Activated naive CD8-positive, alpha-beta T cell treated with anti-CD3 and anti-CD28 coated beads, Interleukin-2, amount 50 U/mL, for 16 hours (primary cell): ENCODE data around the gene KLK6.

Experiments used
- DNase-seq: peaks from one replicate; pipeline ENCODE4 v3.0.0-alpha.2; 2020; ENCODE audit warnings: low read depth, low spot score

Gene KLK6

DNA sequence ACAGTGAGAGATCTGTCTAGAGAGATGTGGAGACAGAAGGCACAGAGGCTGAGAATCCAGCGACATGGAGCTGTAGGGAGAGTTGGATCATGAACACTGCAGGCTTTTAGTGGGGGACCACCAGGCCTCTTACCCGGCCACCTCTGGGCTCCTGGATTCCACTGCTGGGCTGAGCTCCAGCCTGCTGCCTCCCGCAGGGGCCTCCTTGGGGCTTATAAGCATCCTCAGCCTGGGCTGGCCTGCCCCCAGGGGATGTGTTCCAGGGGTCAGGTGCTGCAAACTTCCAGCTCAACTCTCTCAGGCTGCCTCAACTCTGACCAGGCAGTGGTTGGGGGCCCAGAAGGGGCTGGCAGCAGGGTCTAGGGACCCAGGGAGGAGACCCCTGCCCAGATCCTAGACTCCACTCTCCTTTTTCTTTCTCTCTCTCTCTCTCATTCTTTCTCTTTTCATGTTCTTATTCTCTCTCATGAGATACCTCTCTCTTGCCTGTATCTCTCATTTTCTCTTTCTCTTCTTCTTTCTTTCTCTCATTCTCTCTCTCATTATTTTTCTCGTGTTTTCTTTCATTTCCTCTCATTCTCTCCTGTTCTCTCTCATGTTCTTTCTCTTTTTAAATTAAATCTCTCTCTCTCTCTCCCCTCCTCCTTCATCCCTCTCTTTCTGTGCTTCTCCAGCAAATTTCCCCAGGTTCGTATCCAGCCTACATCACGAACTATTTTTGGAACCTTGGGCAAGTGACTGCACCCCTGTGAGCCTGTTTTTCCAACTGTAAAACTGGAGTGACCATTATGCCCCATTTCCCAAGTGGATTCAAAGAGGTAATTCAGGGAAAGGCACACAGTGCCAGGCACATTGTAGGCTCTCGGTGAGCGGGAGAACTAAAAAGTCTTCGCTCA, 57.9 kb downstream of the KLK6 start, which contains the start of gene KLK4:
Gene KLK4 (minus strand): TSS at position 190 of the 896 bp plus-strand sequence. CDS start 657 bp downstream, outside the sequence.
- DNase-seq: no peak

DNA sequence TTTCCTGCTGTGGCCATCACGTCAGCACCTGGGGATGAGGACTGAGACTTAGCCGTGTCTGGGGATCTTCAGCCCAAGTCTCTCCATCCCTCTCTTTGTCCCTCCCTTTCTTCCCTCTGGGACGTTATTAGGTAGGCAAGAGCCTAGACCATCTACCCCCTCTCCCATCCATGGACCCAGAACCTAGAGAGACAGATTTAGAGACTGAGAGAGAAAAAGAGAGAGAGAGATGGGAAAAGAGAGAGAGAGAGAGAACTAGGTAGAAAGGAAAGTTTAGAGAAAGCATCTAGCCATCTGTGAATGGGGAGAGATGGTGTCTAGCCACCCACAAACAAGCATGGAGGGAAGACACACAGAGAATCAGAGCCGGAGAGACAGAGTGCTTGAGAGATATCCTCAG, 58.7 kb downstream of the KLK6 start:
- no peak for DNase-seq

DNA sequence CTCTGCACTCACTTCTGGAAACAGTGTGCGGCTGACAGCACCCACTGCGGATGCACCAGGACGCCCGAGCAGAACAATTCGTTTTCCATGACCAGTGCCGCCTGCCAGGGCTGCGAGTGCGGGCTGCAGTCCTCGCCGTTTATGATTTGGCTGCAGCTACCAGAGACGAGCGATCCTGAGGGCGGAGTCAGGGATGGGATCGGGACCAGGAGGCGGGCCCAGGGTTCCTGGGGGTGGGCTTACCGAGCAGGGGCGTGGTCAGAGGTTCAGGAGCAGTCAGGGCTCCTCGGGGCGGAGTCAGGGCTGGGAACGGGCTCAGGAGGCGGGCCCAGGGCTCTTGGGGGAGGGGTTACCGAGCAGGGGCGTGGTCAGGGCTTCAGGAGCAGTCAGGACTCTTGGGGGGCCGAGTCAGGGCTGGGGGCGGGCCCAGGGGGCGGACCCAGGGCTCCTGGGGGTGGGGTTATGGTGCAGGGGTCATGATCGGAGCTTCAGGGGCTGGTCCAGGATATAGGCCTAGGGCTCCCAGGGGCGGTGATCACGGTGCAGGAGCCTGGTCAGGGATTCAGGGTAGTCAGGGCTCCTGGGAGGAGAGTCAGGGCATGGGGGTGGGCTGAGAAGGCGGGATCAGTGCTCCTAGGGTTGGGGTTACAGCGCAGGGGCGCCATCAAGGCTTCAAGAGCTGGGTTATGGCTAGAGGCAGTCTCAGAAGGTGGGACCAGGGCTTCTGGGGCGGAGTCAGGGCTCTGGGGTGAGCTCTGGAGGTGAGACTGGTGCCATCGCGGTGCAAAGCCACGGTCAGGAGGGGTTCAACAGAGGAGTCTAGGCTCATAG, 59.9 kb downstream of the KLK6 start:
- DNase-seq: no peak
